ENCODE results near the gene PGAM2. TPM values are rescaled to one million over a fixed set of nuclear protein-coding genes. Genes with fewer than 3 reads are reported as not detected.

The PGAM2 gene
- total RNA-seq, 2 donors from 2014 or later = 9.7 TPM; not detected in 1

DNA sequence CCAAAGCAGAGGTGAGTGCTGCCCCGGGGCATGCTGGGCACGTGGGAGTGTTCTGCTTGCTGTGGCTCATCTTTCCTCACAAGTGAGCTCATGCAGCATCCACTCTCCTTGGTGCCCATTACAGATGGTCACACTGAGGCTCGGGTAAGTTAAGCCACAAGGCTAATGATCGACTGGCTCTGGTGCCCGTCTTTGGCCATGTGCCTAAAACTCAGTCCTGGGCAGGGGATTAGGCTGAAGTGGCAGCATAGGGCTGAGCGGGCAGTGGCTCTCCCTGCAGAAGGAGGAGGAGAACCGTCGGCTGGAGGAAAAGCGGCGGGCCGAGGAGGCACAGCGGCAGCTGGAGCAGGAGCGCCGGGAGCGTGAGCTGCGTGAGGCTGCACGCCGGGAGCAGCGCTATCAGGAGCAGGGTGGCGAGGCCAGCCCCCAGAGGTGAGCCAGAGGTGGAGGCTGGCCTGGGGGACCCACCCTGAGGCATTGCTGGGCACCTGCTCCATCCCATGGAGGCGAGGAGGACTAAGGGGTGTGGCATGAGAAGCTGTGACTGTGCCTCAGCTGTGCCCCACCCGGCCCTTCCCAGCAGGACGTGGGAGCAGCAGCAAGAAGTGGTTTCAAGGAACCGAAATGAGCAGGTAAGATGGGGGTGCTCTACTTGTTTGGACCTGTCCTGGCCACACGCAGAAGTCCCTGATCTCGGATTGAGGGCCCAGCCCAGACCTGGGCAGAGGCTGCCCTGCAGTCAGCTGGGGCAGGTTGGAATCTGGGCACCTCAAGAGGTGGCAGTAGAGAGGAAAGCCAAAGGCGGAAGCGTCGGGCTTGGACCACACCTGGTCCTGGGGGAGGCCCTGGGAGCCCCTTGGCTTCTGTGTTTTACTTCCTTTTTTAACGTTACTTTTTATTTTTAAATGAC is 7.3 kb downstream of the PGAM2 start:
- 86% methylated on average over 30 of the region's 30 CpGs for WGBS

DNA sequence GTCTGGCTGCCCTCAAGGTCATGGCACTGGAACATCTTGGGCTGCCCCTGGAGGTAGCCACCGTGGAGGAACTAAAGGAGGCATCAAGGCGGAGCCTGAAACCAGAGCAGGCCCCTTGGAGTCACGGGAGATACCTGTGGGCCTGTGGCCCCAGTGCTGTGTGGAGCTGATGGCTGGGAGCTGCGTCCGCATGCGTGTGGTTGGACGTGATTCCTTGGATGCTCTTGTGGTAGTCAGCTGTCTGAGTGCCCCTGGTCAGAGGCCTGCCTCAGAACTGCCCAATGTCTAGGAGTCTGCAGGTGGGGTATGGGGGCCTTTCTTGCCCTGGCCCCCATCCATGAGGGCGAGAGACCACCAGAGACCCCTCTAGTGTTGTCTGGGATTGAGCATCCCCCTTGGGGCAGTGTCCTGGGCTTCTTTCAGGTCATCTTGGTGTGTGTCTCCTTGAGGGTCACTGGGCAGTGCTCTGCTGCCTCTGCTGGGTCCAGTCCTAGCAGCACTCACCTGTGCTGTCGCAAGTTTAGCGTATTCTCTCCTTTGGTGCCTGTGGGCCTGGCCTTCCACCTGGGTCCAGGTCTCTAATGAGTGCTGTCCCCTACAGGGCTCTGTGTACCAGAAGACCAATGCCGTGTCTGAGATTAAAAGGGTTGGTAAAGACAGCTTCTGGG is 8.1 kb downstream of the PGAM2 start:
- intact Hi-C loops (cut with DNase I) = no loop called here
- TF ChIP-seq, protein P1, sequence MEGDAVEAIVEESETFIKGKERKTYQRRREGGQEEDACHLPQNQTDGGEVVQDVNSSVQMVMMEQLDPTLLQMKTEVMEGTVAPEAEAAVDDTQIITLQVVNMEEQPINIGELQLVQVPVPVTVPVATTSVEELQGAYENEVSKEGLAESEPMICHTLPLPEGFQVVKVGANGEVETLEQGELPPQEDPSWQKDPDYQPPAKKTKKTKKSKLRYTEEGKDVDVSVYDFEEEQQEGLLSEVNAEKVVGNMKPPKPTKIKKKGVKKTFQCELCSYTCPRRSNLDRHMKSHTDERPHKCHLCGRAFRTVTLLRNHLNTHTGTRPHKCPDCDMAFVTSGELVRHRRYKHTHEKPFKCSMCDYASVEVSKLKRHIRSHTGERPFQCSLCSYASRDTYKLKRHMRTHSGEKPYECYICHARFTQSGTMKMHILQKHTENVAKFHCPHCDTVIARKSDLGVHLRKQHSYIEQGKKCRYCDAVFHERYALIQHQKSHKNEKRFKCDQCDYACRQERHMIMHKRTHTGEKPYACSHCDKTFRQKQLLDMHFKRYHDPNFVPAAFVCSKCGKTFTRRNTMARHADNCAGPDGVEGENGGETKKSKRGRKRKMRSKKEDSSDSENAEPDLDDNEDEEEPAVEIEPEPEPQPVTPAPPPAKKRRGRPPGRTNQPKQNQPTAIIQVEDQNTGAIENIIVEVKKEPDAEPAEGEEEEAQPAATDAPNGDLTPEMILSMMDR (IDR thresholded peaks at IDR 0.05) = no peak
- TF ChIP-seq POLR2A (IDR thresholded peaks at IDR 0.05) = no peak
- no peak for TF ChIP-seq POLR2AphosphoS5 (IDR thresholded peaks at IDR 0.05)
- no peak for DNase-seq (ENCODE audit: low spot score)
- Histone ChIP-seq H3K36me3 (peaks cover 18 to 27% of the 10 kb centered on the region in 2 donors), H3K27ac (no peak overlapping the region), H3K9me3 (no peaks in the 10 kb centered on the region), H3K27me3 (replicated peaks; ENCODE audit: insufficient read depth) (no peaks in the 10 kb centered on the region), H3K4me1 (replicated peaks) (no peaks in the 10 kb centered on the region), H3K4me3 (no peak overlapping the region)
- WGBS = 91% methylated on average over 11 of the region's 11 CpGs

More for the DNA sequence above, 7.3 kb downstream of the PGAM2 start:
- no peak for DNase-seq (ENCODE audit: low spot score)
- H3K36me3 ChIP-seq = peaks cover 18 to 23% of the 10 kb centered on the region in 2 donors
- H3K27me3 ChIP-seq (replicated peaks; ENCODE audit: insufficient read depth) = no peaks in the 10 kb centered on the region
- TF ChIP-seq POLR2AphosphoS5 (IDR thresholded peaks at IDR 0.05) = no peak
- TF ChIP-seq, protein P1 (IDR thresholded peaks at IDR 0.05) = no peak
- no peak for TF ChIP-seq POLR2A (IDR thresholded peaks at IDR 0.05)
- no peak overlapping the region for H3K4me3 ChIP-seq
- no peaks in the 10 kb centered on the region for H3K4me1 ChIP-seq (replicated peaks)
- H3K27ac ChIP-seq = no peak overlapping the region
- no peaks in the 10 kb centered on the region for H3K9me3 ChIP-seq
- intact Hi-C loops (cut with DNase I) = no loop called here

DNA sequence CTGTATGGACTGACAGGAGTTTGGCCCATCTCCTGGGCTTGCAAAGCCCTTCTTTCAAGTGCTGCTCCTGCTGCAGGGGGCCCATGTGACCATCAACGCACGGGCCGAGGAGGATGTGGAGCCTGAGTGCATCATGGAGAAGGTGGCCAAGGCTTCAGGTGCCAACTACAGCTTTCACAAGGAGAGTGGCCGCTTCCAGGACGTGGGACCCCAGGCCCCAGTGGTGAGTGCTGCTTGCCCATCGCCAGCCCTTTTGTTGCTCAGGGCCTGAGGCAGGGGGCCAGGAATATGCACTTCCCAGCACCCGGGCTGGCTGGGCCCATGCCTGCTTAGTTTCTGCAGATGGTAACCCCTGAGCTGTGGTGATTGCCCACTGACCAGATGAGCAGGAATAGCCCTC is 8.7 kb downstream of the PGAM2 start:
- WGBS = 96% methylated on average over 7 of the region's 7 CpGs
- no peak for DNase-seq (ENCODE audit: low spot score)

DNA sequence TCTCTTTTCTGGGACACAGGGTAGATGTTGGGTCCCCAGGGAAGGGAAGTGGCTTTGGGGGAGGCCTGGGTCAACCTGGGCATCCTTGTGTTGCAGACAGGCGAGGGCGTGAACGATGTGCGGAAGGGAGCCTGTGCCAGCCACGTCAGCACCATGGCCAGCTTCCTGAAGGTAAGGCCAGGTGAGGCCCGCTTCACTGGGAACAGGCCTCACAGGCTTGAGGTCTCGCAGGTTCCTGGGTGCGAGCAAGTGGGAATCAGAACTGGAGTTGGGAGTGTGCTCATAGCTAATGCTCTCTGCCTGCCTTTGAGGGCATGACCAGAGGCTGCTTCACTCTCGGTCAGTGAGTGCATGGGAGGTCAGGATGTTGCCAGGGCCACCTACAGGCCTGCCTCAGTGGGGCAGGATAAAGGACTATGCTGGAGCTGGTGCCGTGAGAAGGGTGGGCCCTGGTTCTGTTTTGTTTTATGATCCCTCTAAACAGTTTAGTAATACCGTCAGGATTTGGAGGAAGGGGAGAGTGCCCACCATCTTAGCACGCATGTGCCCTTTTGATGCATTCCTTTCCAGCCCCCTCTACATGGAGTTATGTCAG is 12.5 kb downstream of the PGAM2 start:
- intact Hi-C loops (cut with DNase I) = no loop called here
- H3K27ac ChIP-seq = no peak overlapping the region
- no peak for TF ChIP-seq POLR2A (IDR thresholded peaks at IDR 0.05)
- TF ChIP-seq, protein P1 (IDR thresholded peaks at IDR 0.05) = no peak
- no peak for TF ChIP-seq POLR2AphosphoS5 (IDR thresholded peaks at IDR 0.05)
- no peaks in the 10 kb centered on the region for H3K9me3 ChIP-seq
- peaks cover 9 to 20% of the 10 kb centered on the region in 2 donors for H3K36me3 ChIP-seq
- no peaks in the 10 kb centered on the region for H3K4me1 ChIP-seq (replicated peaks)
- DNase-seq (ENCODE audit: low spot score) = no peak
- H3K27me3 ChIP-seq (replicated peaks; ENCODE audit: insufficient read depth) = no peaks in the 10 kb centered on the region
- 91% methylated on average over 12 of the region's 12 CpGs for WGBS
- no peak overlapping the region for H3K4me3 ChIP-seq

More for the DNA sequence above, 8.7 kb downstream of the PGAM2 start:
- TF ChIP-seq, protein P1 (IDR thresholded peaks at IDR 0.05) = no peak
- TF ChIP-seq POLR2A (IDR thresholded peaks at IDR 0.05) (no peak), POLR2AphosphoS5 (IDR thresholded peaks at IDR 0.05) (no peak)
- H3K9me3 ChIP-seq = no peaks in the 10 kb centered on the region
- H3K4me1 ChIP-seq (replicated peaks) = no peaks in the 10 kb centered on the region
- H3K27me3 ChIP-seq (replicated peaks; ENCODE audit: insufficient read depth) = no peaks in the 10 kb centered on the region
- peaks cover 18 to 27% of the 10 kb centered on the region in 2 donors for H3K36me3 ChIP-seq
- no peak overlapping the region for H3K27ac ChIP-seq
- intact Hi-C loops (cut with DNase I) = no loop called here
- no peak overlapping the region for H3K4me3 ChIP-seq

All from prostate gland (tissue), 2 donors.